Thoracic aorta (tissue), 2 donors: Measurements from ENCODE around the gene OTULIN. TPM values are rescaled to one million over a fixed set of nuclear protein-coding genes. Genes with fewer than 3 reads are reported as not detected.

Source experiments
- ATAC-seq: fragments of 150-250 bp; one replicate; pipeline ENCODE4 v1.8.0; 2017; ENCODE audit warnings: low read depth; ENCODE audit not compliant: insufficient number of reproducible peaks, low FRiP score
- DNase-seq: peaks from one replicate; pipeline ENCODE4 v3.0.0-alpha.2; 2020; ENCODE audit warnings: low spot score
- H3K27ac ChIP-seq, 2 donors: fragments of 200-600 bp; sonication (generic); 1 replicate in 1 of 2; 2 replicates in 1 of 2; pipeline ENCODE4 v1.5.1; 2016; ENCODE audit warnings: mild to moderate bottlenecking in 2 of 2, moderate library complexity in 2 of 2
- H3K27me3 ChIP-seq: fragments of 200-600 bp; sonication (generic); replicated peaks from 2 replicates; pipeline ENCODE4 v1.6.0; 2016; ENCODE audit warnings: mild to moderate bottlenecking; ENCODE audit not compliant: insufficient read depth
- H3K36me3 ChIP-seq: fragments of 200-600 bp; sonication (generic); one replicate; pipeline ENCODE4 v1.5.1; 2016
- H3K4me1 ChIP-seq, 2 donors: fragments of 200-600 bp; sonication (generic); 1 replicate in 1 of 2; 2 replicates in 1 of 2; pipeline versions ENCODE4 v1.5.1 to v1.6.0; 2016; ENCODE audit warnings: low read depth in 2 of 2, mild to moderate bottlenecking in 1 of 2; ENCODE audit not compliant: control insufficient read depth in 1 of 2
- H3K4me3 ChIP-seq: fragments of 200-600 bp; sonication (generic); 2 replicates; pipeline ENCODE4 v1.5.1; 2016; ENCODE audit warnings: mild to moderate bottlenecking
- H3K9me3 ChIP-seq: fragments of 200-600 bp; sonication (generic); 2 replicates; pipeline ENCODE4 v1.5.1; 2016
- total RNA-seq, 2 donors: library from RNA; depleted of rRNA; stranded (reverse); fragments of >200 nt; gene quantifications; one replicate each; pipeline versions ENCODE4 v1.1.0 to v1.2.3, GENCODE V29; 2016
- TF ChIP-seq, protein P1 (sequence below): fragments of 200-600 bp; sonication (generic); IDR thresholded peaks from one replicate; pipeline ENCODE4 v1.5.1; 2019; ENCODE audit warnings: antibody characterized with exemption

Gene OTULIN
- total RNA-seq, 2 donors from 2014 or later = 52.5 to 52.9 TPM

- peaks cover 42 to 72% of the 10 kb centered on the region in 2 donors for H3K4me1 ChIP-seq
- H3K27ac ChIP-seq = peak overlapping the region in 1 of 2 donors; percentile 5
Observed at GRCh38 chr5:14667770-14668169, 3.3 kb downstream of the OTULIN start.

DNA sequence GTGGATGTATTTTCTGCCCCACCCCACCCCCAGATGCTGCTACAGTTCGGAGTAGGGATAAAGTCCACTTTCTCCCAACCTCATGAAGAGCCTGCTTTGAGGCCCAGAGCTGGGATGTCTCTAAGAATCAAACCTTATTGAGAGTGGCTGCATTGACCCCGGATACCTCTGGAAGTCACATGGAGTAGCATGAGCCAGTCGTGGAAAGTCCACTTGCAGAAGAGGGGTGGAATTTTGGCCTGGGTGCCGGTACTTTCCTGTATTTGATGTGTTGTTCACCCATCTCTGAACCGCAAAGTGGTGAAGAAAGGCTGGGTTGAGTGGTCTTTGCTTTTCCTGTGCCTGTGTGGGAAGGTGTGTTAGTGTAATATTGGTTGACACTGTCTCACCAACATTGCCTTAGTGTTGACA is 3.7 kb downstream of the OTULIN start:
- no peaks in the 10 kb centered on the region for H3K36me3 ChIP-seq
- TF ChIP-seq, protein P1, sequence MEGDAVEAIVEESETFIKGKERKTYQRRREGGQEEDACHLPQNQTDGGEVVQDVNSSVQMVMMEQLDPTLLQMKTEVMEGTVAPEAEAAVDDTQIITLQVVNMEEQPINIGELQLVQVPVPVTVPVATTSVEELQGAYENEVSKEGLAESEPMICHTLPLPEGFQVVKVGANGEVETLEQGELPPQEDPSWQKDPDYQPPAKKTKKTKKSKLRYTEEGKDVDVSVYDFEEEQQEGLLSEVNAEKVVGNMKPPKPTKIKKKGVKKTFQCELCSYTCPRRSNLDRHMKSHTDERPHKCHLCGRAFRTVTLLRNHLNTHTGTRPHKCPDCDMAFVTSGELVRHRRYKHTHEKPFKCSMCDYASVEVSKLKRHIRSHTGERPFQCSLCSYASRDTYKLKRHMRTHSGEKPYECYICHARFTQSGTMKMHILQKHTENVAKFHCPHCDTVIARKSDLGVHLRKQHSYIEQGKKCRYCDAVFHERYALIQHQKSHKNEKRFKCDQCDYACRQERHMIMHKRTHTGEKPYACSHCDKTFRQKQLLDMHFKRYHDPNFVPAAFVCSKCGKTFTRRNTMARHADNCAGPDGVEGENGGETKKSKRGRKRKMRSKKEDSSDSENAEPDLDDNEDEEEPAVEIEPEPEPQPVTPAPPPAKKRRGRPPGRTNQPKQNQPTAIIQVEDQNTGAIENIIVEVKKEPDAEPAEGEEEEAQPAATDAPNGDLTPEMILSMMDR = no peak
- ATAC-seq = no peak

More at GRCh38 chr5:14667770-14668169, 3.3 kb downstream of the OTULIN start:
- TF ChIP-seq, protein P1 = no peak
- peak overlapping the region; percentile 9 for H3K4me3 ChIP-seq
- no peaks in the 10 kb centered on the region for H3K9me3 ChIP-seq
- DNase-seq (no peak), ATAC-seq (no peak)
- no peaks in the 10 kb centered on the region for H3K27me3 ChIP-seq
- no peaks in the 10 kb centered on the region for H3K36me3 ChIP-seq

DNA sequence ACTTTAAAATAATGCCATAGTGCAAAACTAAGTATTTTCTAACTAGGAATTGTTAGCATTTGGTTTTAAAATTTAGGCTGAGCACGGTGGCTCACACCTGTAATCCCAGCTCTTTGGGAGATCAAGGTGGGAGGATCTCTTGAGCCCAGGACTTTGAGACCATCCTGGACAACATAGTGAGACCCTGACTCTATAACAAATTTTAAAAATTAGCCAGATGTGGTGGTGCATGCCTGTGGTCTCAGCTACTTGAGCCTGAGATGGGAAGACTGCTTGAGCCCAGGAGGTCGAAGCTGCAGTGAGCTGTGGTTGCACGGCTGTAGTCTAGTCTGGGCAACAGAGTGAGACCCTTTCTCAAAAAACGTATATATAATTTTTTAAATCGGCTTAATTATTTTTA is 4.9 kb downstream of the OTULIN start:
- DNase-seq = no peak
- ATAC-seq = no peak
- no peaks in the 10 kb centered on the region for H3K36me3 ChIP-seq
- TF ChIP-seq, protein P1 = no peak
- H3K27ac ChIP-seq = no peak overlapping the region
- H3K4me3 ChIP-seq = no peak overlapping the region
- no peaks in the 10 kb centered on the region for H3K27me3 ChIP-seq
- no peaks in the 10 kb centered on the region for H3K9me3 ChIP-seq
- H3K4me1 ChIP-seq = peaks cover 37 to 66% of the 10 kb centered on the region in 2 donors

More for the DNA sequence above, 3.7 kb downstream of the OTULIN start:
- peak overlapping the region in 1 of 2 donors; percentile 5 for H3K27ac ChIP-seq
- peak overlapping the region; percentile 9 for H3K4me3 ChIP-seq
- H3K9me3 ChIP-seq = no peaks in the 10 kb centered on the region
- no peak for DNase-seq
- peaks cover 41 to 72% of the 10 kb centered on the region in 2 donors for H3K4me1 ChIP-seq
- no peaks in the 10 kb centered on the region for H3K27me3 ChIP-seq

DNA sequence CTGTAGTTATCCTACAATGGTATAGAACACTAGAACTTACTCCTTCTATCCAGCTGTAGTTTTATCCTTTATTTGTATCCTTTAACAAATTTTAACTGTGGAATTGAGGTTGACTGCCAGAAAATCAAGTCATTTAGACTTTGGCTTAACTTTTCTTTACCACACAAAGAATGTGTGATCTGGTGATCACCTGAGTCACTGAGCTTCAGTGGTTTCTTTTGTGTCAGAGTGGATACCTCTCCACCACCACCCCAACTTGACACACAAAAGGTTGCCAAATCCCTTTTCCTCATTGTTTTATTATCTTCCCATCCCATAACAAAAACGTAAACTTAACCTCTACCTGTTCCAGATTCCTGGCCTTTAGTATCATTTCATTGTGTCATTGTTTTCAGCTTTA is 5.5 kb downstream of the OTULIN start:
- H3K9me3 ChIP-seq = no peaks in the 10 kb centered on the region
- TF ChIP-seq, protein P1 = no peak
- H3K4me1 ChIP-seq = peaks cover 40 to 69% of the 10 kb centered on the region in 2 donors
- ATAC-seq = no peak
- DNase-seq = no peak
- no peaks in the 10 kb centered on the region for H3K27me3 ChIP-seq
- H3K27ac ChIP-seq = no peak overlapping the region
- H3K4me3 ChIP-seq = no peak overlapping the region
- H3K36me3 ChIP-seq = no peaks in the 10 kb centered on the region

- no peak for ATAC-seq
- Histone ChIP-seq H3K9me3 (no peaks in the 10 kb centered on the region), H3K27ac (peak overlapping the region in 1 of 2 donors; percentile 59), H3K36me3 (no peaks in the 10 kb centered on the region), H3K27me3 (no peaks in the 10 kb centered on the region), H3K4me3 (peak overlapping the region; percentile 30), H3K4me1 (peaks cover 44 to 72% of the 10 kb centered on the region in 2 donors)
- DNase-seq = no peak
- TF ChIP-seq, protein P1 = no peak
Observed at GRCh38 chr5:14671414-14671813, 6.9 kb downstream of the OTULIN start.
